IPS-18c (cell line): Measurements from ENCODE around the gene TMEM87B.

Source experiments
- H3K4me3 ChIP-seq: 2 replicates; pipeline ENCODE4 v1.7.0; 2013; ENCODE audit warnings: low read depth, mild to moderate bottlenecking, low read length, moderate library complexity; ENCODE audit not compliant: insufficient read depth
- H3K9me3 ChIP-seq: one replicate; pipeline ENCODE4 v1.6.1; 2013; ENCODE audit warnings: mild to moderate bottlenecking, low read length, moderate library complexity; ENCODE audit not compliant: control insufficient read depth, insufficient read depth

The TMEM87B gene, protein sequence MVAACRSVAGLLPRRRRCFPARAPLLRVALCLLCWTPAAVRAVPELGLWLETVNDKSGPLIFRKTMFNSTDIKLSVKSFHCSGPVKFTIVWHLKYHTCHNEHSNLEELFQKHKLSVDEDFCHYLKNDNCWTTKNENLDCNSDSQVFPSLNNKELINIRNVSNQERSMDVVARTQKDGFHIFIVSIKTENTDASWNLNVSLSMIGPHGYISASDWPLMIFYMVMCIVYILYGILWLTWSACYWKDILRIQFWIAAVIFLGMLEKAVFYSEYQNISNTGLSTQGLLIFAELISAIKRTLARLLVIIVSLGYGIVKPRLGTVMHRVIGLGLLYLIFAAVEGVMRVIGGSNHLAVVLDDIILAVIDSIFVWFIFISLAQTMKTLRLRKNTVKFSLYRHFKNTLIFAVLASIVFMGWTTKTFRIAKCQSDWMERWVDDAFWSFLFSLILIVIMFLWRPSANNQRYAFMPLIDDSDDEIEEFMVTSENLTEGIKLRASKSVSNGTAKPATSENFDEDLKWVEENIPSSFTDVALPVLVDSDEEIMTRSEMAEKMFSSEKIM

DNA sequence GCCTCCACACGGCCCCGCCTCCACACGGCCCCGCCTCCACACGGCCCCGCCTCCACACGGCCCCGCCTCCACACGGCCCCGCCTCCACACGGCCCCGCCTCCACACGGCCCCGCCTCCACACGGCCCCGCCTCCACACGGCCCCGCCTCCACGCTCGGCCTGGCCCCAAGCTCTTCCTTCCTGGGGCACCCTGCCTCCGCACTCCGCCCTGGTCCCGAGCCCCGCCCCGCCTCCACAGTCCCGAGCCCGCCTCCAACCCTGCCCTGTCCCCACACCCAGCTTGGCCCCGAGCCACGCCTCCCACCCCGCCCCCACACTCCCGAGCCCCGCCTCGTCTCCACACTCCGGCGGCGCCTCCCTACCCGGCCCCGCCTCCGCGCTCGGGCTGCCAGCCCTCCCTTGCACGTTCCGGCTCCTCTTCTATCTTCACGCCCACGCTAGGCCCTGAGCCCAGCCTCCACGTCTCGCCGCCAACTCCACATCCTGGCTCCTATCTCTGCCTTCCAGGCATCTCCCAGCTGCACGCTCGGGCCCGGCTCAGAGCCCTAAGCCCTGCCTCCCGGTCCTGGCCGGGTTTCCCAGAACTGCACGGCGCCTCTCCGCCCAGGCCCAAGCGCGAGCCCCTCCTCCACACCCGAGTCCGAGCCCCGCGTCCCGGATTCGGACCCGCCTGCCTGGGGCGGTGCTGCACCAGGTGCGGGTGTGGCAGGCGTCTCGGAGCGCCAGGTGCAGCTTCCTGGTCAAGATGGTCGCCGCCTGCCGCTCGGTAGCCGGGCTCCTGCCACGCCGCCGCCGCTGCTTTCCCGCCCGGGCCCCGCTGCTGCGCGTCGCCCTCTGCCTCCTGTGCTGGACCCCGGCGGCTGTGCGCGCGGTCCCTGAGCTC is at the start of gene TMEM87B:
TSS of gene TMEM87B (plus strand) at position 423 of the 883 bp plus-strand sequence. CDS start at position 746, 323 bp downstream.
- no peaks in the 10 kb centered on the region for H3K9me3 ChIP-seq
- H3K4me3 ChIP-seq: peak within 1 kb of the TSS; percentile 95

DNA sequence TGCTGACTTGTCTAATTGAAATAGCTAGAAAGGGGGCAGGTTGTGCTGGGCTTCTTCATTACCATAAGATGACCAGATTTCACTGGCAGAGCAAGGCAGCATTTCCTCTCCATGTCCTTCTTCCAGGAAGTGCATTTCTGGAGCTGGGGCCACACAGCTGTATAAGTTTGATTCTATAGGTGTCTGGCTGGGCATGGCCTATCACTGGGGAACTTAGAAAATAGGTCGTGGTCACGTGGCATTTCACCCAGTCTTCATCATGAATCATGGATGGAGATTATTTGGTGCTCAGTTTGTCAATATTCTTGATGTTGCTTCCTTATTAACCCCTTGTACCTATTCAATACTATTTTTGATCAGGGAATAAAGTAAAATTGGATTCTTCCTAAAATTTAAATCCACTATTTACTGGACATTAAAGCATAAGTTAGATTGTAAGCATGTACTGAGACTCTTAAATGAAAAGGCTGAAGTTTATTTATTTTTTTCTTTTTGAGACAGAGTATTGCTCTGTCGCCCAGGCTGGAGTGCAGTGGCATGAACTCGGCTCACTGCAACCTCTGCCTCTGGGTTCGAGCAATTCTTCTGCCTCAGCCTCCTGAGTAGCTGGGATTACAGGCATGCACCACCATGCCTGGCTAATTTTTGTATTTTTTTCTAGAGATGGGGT is 49.5 kb upstream of the TMEM87B start:
- H3K9me3 ChIP-seq: no peaks in the 10 kb centered on the region
- H3K4me3 ChIP-seq: no peak overlapping the region

DNA sequence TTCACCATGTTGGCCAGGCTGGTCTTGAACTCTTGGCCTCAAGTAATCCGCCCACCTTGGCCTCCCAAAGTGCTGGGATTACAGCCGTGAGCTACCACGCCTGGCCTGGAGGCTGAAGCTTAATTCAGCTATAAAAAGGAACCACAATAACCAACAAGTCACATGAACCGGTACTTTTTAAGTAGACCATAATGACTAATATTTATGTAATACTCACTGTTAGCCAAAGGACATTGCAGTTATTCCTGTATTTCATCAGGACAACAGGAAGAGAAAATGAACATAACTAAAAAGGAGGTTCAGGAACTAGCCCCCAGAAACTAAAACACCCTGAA is 49.0 kb upstream of the TMEM87B start:
- H3K9me3 ChIP-seq: no peaks in the 10 kb centered on the region
- H3K4me3 ChIP-seq: no peak overlapping the region

DNA sequence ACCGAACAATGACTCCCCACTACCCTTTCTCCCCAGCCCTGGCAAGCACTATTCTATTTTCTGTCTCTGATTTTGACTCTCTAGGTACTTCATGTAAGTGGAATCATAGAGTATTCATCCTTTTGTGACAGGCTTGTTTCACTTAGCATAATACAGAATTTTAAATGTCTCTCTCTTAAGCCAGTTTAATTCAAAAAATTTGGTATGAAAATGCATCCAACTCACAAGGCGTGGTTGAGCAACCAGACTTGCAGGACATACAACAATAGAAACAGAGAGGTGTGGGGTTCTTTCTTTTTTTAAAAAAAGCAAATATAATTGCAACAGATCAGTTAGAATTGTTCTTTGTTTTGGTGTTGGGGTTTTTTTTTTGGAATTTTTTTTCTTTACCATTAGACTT is 47.6 kb upstream of the TMEM87B start:
- H3K9me3 ChIP-seq: no peaks in the 10 kb centered on the region
- H3K4me3 ChIP-seq: no peak overlapping the region

DNA sequence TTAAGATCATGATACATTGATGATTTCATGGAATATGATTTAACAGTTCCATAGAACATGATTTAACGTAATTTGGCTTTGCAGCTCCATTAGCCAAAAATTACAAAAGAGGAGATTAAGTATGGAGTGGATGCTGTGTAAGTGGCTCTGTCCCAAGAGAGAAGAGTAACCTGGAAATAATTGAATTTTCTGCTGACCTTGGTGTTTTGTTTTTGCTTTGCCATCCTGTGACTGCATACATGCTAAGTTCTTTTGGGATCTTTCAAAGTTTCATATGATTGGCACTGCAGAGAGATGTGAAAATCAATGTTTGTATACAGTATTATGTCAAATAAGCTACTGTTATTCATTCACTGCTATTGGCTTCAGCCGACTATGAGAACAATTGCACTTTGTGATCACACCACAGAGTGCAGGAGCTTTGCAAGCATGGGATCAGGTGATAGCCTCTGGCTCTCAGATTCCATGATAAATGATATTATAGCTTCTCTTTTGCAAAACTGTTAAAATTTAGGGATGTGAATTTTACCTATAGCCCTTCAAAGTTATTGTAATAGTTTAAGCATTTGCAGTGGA is 46.1 kb upstream of the TMEM87B start:
- H3K9me3 ChIP-seq: peaks cover 2% of the 10 kb centered on the region

DNA sequence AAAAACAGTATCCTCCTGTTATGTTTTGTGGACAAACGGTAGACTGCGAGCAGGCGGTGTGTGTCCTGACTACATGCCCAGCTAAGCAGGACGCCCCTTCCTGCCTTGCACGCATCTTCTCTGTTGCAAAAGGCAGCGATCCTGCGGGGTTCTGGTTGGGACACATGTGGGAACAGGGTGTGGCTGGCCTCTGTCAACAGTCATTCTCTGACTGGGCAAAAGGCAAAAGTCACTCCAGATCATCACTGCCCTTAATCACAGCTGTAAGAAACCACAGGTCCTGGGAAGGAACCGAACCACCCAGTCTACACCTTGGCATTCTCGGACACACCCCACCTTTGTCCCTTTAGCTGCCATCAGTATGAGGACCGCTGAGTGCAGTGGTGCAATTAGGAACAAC is 44.3 kb upstream of the TMEM87B start:
- Histone ChIP-seq H3K9me3 (peaks cover 2% of the 10 kb centered on the region), H3K4me3 (no peak overlapping the region)

More for the DNA sequence above, 46.1 kb upstream of the TMEM87B start:
- no peak overlapping the region for H3K4me3 ChIP-seq

DNA sequence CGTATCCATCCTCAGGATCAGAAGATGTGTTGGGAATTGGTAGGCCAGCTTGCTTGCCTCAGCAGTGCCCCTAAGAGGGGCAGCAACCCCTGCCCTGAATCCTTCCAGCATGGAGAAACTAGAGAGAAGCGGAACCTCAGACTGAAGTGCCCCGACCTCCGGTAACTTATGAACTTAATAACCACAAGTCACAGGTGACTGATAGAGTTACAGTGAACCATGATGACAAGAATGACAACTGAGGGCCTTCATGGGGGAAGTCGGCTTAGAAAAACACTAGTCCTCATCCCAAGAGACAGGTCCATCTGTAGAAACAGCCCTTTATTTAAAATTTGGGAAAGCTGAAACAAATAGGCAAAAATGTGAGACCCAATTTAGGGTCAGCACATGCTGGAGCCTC is 42.5 kb upstream of the TMEM87B start:
- Histone ChIP-seq H3K9me3 (peaks cover 2% of the 10 kb centered on the region), H3K4me3 (no peak overlapping the region)

DNA sequence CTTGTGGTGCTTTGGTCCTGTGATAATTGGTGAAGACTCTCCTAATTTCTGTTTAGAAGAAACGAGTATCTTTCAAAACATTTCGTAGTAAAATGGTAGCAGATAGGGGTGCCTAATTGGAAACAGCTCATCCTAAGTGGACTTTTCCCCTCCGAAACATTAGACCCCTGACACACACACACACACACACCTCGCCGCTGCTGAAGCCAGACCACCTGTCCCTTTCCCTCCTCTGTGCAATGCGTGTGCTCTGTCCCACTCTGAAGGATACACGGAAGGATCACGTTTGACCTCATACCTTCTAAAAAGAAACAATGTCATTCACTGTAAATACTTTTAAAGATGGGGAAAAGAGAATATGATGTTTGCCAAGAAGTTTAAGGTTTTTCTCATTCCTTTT is 36.2 kb upstream of the TMEM87B start:
- no peak overlapping the region for H3K4me3 ChIP-seq
- no peaks in the 10 kb centered on the region for H3K9me3 ChIP-seq

DNA sequence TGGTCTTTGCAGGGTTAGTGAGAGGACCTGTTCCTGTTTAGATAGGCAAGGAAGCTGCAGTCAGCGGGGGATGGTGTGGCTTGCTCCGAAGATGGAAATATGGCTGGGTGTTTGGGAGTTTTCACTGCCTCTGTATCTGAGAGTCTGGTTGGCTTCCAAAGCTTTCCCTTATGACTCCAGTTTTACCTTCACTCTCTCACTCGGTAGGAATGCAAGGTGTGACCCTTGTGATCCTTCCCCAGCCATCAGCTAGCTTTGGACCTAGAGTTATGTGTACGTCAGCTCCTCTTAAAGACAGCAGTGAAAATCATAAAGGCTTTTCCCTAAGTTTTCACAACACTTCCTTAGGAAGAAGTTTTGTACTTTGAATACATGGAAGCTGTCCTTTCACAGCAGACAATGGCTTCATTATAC is 35.5 kb upstream of the TMEM87B start:
- Histone ChIP-seq H3K9me3 (no peaks in the 10 kb centered on the region), H3K4me3 (no peak overlapping the region)

DNA sequence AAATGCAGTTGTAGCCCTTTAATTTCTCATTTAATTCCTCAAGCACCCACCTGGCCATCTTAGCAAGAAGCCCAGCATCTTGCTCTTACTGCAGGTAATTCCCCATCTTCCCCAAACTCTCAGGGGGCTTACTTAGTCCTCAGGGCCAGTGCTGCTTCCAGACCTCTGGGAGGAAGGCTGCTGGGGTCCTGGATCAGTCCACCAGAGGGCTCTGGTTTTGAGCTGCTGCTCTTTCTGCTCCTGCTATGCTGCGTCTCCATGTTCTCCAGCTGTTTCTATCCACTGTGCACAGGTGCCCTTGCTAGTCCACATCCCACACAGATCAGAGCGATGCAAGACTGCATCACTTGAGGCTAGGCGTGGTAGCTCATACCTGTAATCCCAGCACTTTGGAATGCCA is 34.5 kb upstream of the TMEM87B start:
- no peaks in the 10 kb centered on the region for H3K9me3 ChIP-seq
- no peak overlapping the region for H3K4me3 ChIP-seq

DNA sequence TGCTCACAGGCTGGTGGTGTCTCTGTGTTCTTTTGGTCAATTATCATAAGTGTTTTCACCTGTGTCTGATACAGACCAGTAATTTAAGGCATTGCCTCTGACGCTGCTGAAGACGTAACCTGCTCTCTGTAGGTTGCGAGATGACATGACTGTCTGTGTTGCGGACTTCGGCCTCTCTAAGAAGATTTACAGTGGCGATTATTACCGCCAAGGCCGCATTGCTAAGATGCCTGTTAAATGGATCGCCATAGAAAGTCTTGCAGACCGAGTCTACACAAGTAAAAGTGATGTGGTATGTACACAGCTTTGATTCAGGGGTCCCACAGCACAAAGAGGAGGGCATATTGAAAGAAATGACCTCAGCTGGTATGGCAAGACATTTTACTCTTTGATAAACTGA is 33.8 kb upstream of the TMEM87B start:
- H3K4me3 ChIP-seq: no peak overlapping the region
- no peaks in the 10 kb centered on the region for H3K9me3 ChIP-seq

DNA sequence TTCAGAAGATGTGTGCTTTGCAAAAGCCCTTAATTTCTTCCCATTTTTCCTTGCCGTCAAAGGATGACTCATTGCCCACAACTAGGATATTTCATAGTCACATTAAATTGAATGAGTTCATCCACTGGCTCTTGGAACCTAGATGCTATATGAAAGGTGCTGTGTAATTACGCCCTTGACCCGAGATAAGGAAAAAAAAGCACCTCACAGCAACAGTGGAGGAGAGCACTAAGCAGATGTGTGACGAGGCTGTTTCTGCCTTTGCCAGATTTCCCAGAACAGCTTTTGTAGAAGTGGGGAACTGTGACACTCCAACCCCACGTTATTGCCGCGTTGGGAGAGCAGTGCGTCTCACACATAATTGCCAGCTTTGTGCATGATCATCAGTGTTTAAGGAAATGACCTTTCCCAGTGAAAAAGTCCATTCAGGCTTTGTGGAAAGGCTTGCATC is 33.3 kb upstream of the TMEM87B start:
- Histone ChIP-seq H3K4me3 (no peak overlapping the region), H3K9me3 (no peaks in the 10 kb centered on the region)

DNA sequence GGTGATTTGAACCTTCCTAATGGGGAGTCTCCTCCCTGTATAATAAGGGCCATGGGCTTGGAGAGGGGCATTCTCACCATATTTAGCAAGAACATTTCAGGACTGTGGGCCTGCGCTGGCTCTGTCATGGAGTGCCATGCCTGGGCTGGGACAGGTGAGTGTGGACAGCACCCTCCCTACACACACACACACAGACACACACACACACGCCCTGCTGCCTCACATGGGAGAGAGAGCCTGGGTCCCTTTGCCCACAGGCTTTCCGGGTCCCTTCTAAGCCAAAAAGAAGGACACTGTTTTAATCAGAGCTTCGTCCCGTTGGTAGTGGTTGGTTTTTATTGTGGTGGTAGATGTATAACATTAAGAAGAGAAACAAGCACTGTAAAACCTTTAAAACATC is 31.4 kb upstream of the TMEM87B start:
- H3K9me3 ChIP-seq: no peaks in the 10 kb centered on the region
- H3K4me3 ChIP-seq: no peak overlapping the region

DNA sequence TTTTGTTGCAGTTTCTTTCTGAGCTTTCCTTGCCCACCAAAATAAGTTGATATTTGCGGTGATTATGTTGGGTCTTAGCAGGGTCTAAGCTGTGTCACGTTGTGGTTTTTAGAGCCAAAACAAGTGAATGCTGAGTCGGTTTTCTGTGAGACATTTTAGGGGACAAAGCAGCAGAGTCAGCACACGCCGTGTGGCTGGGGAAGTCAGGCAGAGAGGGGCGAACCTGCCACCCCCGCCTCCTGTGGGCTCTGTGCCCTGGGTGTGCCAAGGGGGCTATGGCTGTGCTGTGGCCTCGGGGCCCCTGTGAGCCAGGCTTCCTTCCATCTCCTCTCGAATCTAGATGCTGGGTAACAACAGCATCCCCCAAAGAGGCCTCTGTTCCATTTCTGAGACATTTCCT is 30.8 kb upstream of the TMEM87B start:
- Histone ChIP-seq H3K9me3 (no peaks in the 10 kb centered on the region), H3K4me3 (no peak overlapping the region)

DNA sequence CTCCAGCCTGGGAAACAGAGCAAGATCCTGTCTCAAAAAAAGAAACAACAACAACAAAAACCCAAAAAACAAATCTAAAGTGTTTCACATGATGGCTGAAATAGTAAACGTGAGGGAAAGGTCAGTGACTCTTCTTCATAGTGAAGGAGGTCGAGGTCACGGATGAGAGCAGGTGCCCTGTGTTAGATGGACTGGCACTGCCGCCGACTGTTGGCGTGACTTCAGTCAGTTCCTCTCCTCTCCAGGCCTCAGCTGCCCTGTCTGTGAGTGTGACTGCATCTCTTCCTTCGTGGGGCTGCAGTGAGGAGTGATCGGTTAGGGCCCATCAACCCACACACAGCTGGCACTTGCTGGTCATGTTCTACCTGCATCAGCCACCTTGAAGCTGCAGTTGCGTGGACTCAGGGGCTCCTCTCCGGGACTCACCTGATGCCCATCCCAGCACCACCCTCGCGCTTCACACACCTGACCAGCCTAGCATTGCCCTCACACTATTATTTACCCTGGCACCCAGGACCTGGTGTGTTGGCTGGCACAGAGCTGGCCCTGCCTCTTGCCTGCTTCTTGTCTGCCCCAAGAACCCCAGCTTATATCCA is 30.1 kb upstream of the TMEM87B start:
- Histone ChIP-seq H3K9me3 (no peaks in the 10 kb centered on the region), H3K4me3 (no peak overlapping the region)

DNA sequence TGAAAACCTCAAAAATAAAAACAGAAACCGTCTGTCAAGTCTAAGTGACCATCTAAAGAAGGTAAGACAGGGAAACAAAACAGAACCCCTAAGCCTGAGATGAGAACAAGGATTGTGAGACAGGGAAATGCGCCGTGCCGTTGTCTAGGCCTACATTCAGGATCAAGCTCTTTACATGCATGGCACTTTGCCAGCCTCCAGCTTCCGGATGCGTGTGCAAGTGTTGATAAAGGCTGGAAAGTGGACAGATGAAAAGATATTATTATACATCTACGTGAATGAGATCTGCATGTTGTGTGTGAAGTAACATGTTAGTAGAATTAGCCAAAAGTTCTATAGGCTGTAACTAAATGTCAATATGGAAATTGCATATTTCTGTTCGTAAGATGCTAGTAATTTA is 28.6 kb upstream of the TMEM87B start:
- H3K9me3 ChIP-seq: no peaks in the 10 kb centered on the region
- no peak overlapping the region for H3K4me3 ChIP-seq

DNA sequence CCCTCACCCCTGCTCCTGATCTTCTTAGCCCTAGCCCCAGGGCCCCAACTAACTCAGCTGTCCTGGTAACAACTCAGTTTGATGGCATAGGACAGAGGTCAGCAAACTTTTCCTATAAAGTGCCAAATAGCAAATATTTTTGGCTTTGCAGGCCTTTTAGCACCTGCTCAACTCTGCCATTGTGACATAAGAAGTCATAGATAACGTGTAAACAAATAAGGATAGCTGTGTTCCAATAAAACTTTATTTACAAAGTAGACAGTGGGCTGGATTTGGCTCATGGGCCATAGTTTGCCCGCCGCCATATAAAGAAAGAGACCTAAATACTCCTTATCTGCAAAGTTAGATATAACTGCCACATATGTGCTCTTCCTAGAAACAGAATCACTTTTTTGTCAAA is 27.3 kb upstream of the TMEM87B start:
- H3K4me3 ChIP-seq: no peak overlapping the region
- H3K9me3 ChIP-seq: no peaks in the 10 kb centered on the region
